IPS-11a (cell line): ENCODE measurements around the gene PARD3.
"Not testable (repeated sequence)": the region's sequence is repeated elsewhere in the genome, so short reads cannot be mapped to it uniquely, and the experiment has no call there.

Source experiments
- H3K4me3 ChIP-seq: one replicate; pipeline ENCODE4 v1.5.1; 2013; ENCODE audit warnings: low read depth, low read length, control low read depth

PARD3 gene

GRCh38 chr10:34768972-34769330 lies 46.1 kb downstream of the PARD3 start:
- no peak overlapping the region for H3K4me3 ChIP-seq

DNA sequence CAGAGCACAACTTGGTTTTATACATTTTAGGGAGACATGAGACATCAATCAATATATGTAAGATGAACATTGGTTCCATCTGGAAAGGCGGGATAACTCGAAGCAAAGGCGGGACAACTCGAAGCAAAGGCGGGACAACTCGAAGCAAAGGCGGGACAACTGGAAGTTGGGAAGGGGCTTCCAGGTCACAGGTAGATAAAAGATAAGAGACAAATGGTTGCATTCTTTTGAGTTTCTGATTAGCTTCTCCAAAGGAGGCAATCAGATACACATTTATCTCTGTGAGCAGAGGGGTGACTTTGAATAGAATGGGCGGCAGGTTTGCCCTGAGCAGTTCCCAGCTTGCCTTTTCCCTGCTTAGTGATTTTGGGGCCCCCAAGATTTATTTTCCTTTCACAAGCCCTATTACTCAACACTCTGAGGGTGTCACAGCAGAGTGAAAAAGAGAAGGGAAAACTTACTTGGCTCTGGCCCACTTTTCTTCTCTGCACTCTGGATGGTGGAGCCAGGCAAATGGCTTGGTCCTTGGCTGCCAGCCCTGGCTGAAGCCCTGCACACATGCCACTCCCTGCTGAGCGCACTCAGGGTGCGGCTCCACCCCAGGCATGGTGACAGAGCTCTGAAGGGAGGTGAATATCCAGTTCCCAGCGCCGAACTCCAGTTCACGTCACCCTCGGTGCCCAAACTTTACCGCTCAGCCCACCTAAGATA lies 46.7 kb downstream of the PARD3 start:
- no peak overlapping the region for H3K4me3 ChIP-seq

DNA sequence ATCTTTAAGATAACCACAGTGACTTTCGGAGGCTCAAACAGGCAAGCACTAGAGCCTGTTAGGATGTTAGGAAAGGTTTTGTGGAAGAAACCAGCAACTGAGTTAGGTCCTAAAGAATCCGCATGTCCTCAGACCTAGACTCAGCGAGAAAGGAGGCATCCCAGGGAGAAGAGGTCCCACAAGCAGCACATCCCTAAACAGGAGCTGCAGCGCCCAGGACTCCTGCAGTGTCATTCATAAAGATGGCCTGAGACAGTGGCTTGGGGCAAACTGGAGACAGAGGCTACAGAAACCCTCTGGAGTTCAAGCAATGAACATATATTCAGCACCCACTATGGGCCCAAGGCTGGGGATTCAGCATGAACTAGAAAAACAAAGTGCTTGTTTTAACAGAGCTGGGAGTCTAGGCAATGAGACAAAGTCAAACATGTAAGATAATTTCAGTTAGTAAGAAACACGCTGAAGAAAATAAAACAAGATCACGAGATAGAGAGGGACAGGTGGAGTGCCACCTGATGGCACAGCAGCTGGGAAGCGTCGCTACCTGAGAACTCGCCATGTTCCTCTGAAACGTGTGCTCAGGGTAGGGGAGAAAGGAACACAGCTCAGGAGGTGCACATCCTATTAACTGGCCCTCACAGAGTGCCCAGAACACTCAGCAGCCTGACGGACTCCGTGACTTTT lies 48.1 kb downstream of the PARD3 start:
- H3K4me3 ChIP-seq = no peak overlapping the region

DNA sequence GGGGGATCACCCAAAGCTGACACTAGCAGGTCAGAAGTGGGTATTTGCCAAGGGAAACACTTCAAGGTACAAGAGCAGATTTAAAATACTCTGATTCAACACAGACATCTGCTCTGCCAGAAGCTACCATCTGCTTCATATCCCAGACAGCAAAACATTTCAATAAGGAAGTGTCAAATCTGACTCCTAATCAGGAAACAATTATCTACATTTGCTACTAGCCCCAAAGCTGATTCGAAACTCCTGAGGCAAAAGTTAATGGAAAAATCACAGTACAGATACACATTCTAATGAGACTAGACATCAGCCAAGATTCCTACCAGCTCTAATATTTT lies 48.9 kb downstream of the PARD3 start:
- H3K4me3 ChIP-seq = no peak overlapping the region

- H3K4me3 ChIP-seq = no peak overlapping the region
These were observed 50.6 kb downstream of the PARD3 start for GRCh38 chr10:34764472-34764946.

DNA sequence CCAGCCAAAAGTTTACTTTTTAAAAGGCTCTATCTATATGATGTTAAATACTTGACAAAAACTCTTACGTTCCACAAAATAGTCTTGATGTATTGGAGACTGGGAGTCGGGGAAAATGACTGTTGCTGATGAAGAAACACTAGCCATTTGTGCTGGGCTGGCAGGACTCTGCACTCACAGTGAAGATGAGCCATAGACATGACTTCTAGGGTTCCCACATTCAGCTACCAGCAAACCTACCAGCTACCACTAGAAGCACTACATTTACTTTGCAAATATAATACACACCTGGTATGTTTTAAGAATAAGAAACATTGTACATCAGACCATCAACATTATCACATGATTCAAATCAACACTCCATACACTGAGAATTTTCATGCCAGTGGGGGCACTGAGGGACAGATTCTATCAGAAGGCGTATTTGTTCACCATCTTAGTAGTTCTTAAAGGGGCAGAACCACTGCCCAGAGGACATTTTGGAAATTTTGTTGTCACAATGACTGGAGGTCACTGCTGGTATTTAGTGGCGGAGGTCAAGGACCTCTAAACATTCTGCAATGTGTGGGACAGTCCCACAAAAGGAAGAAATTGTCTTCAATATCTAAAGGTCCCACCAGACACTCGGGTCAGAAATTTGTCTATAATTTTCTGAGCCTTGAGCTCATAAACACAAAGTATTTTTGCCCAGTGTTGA lies 52.3 kb downstream of the PARD3 start:
- no peak overlapping the region for H3K4me3 ChIP-seq

DNA sequence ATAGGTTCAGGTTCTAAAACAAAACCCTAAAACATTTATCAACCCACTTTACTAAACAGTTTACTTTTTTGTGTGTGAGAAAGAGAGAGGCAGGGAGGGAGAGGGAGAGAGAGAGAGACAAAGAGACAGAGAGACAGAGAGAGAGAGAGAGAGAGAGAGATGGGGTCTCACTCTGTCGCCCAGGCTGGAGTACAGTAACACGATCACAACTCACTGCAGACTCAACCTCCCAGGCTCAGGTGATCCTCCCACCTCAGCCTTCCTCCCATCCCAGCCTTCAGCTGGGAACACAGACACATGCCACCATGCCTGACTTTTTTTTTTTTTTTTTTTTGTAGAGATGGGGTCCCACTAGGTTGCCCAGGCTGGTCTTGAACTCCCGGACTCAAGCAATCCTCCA lies 52.9 kb downstream of the PARD3 start:
- H3K4me3 ChIP-seq = no peak overlapping the region

DNA sequence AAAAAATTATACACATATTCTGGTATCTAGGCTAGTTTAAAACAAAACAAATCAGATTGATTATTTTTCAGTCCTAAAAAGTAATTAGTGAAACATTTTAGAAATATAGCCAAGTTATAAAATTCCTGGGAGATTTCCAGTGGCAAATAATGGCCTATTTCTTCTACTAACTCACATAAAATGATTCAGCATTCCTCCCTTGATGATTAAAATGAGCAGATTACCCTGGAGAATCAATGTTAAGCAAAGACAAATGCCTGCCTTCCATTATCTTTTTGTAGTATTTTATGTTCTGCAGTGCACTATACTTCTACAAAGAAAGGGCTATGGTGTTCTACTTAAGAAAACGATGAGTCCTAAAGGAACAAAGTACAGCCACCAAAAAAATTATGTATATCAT lies 53.6 kb downstream of the PARD3 start:
- H3K4me3 ChIP-seq = no peak overlapping the region

DNA sequence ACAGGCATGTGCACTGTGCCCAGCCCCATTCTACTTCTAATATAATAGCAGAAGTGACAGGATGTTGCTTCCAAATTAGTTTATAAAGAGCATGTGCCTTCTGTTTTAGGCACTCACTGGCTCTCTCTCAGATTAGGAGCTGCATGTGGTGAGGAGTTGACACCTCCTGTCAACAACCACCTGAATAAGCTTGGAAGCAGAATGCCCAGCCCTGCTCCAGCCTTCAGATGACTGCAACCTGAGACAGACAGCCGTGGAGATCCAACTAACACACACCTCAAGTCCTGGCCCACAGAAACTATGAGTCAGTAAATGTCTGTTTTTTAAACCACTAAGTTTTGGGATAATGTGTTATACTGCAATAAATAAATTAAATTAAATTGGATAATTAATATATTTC lies 54.5 kb downstream of the PARD3 start:
- H3K4me3 ChIP-seq = no peak overlapping the region

DNA sequence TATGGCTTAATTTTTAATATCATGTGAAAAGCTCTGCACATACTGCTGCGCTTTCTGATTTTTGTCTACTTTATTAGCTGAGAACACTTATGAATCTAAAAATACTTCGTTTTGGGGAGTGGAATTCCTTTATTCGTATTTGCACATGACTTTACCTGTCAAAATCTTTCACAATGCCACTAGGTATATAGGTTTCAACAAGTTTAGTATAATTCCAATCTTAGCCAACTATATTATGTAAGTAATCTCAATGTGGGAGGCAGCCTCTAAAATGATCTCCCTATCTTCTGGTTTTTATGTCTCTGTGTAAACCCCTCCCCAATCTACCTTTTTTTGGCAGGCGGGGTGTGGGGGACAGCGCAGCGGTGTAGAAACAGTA lies 55.3 kb downstream of the PARD3 start:
- H3K4me3 ChIP-seq = no peak overlapping the region

GRCh38 chr10:34759161-34759836 lies 55.8 kb downstream of the PARD3 start:
- no peak overlapping the region for H3K4me3 ChIP-seq

GRCh38 chr10:34758447-34758996 lies 56.6 kb downstream of the PARD3 start:
- H3K4me3 ChIP-seq = no peak overlapping the region

DNA sequence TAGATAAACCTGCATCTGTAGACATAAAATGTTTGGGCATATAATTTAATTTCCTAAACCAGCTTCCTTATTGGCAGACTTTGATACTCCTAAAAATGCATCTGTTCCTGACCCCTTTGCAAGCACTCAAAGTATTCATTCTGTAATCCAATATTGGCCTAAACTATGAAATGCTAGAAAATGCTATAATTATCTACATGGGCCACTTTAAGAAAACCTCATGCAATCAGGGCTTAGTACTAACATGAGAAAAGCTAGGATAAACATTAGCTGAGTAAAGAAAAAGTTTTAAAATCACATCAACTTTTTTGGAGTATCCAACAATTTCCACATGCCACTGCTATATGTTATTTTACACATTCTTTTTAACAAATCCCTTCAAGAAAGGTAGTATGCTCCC lies 57.2 kb downstream of the PARD3 start:
- H3K4me3 ChIP-seq = no peak overlapping the region

GRCh38 chr10:34757181-34757580 lies 57.9 kb downstream of the PARD3 start:
- not testable (repeated sequence) for H3K4me3 ChIP-seq

DNA sequence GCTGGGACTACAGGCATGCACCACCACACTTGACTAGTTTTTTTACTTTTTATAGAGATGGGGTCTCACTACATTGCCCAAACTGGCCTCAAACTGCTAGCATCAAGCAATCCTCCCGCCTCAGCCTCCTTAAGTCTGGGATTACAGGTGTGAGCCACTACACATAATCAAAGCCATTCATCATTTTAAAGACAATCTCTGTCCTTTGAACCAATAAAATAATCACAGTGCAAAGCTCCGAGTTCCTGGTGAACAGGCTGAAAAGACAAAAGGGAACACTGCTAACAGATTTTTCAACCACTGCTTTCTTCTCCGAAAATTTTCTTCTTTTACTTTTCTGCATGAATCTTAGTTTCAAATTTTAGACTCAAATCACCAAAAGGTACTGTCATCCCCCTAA lies 58.5 kb downstream of the PARD3 start:
- no peak overlapping the region for H3K4me3 ChIP-seq

DNA sequence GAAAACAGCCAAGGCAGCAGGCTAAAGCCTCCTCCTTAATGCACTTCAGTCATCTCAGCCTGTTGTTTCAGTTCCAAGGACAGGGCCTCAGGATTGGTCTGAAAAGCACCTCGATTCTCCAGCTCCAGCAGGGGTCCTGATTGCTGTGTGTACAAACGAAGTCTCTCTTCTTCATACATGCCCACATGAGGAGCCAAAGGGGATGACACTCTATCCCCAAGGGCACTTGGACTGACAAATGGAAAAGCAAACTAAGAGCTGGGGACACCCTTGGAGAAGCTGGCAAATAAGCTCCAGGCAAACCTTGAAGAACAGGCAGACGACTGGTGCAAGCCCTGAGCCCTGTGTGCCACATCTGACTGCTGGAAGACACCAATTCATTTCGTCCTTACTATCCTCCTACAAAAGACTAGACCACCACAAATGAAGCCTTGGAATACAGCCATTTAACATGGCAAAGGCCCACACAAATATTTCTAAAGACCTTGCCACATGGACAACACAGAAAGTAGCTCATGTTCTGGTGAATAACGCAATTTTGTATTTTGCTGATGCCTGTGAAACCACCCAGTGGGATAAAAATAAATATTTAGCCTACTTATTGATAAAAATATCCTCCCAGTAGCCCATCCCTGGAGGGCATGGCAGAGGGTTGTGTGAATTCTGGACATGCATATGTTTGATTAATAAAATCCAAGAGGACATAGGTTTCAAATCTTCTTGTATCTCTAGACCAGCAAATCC lies 61.9 kb downstream of the PARD3 start:
- H3K4me3 ChIP-seq = no peak overlapping the region

DNA sequence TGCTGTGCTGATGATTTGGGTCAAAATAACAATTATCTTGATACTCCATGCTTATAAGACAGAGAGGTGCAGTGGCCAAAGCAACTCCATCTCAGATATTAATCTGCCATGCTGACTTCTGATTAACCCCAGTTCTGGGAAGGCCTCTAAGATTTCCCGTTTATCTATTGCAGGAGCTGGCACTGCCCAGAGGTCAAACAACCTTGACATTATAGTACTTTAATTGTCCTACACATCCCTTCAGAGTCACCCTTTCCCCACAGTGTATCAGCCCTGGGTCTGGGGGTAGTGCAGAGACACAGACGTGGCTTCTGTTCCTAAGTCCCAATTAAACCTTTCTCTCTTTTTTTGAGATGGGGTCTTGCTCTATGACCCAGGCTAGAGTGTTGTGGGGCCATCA lies 63.8 kb downstream of the PARD3 start:
- H3K4me3 ChIP-seq = no peak overlapping the region

DNA sequence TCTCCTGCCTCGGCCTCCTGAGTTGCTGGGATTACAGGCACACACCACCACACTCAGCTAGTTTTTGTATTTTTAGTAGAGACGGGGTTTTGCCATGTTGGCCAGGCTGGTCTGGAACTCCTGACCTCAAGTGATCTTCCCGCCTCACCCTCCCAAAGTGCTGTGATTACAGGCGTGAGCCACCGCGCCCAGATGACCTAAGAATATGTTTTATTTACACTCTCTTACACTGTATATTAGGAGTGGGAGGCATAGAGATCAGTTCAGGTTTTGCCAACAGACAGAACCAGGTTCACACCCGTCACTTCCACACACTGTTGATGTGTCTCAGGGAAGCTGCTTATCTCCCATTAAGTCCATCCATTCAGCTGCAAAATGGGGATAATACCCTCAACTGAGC lies 64.3 kb downstream of the PARD3 start:
- H3K4me3 ChIP-seq = not testable (repeated sequence)

- no peak overlapping the region for H3K4me3 ChIP-seq
These were observed 66.3 kb downstream of the PARD3 start for GRCh38 chr10:34748767-34749166.

DNA sequence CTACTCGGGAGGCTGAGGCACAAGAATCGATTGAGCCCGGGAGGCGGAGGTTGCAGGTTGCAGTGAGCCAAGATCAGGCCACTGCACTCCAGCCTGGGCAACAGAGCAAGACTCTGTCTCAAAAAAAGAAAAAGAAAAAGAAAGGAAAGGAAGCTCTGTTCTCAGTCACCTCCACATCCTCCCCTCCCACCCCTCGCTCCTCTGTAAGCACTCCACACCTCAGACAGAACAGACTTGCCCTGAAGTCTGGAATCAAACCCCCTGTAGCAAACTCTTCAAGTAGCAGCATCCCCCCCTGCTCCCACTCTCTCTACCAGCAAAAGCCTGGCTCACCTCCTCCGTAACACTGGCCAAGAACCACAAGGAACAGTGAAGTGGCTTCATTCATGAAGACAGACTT lies 66.7 kb downstream of the PARD3 start:
- H3K4me3 ChIP-seq = no peak overlapping the region

GRCh38 chr10:34746094-34746493 lies 69.0 kb downstream of the PARD3 start:
- H3K4me3 ChIP-seq = no peak overlapping the region
